ENCODE results near the gene SPG11. TPM values are rescaled to one million over a fixed set of nuclear protein-coding genes. Genes with fewer than 3 reads are reported as not detected.

The SPG11 gene
- total and polyA plus RNA-seq, 2 experiments from 2014 or later: 23.3 to 42.2 TPM

GRCh38 chr15:44656913-44657312 lies 6.5 kb downstream of the SPG11 start:
- H3K27me3 Mint-ChIP-seq (ENCODE audit: insufficient read depth, low read depth, poor library complexity): peaks cover 1% of the 10 kb centered on the region
- DNase-seq (ENCODE audit: low spot score): no peak
- Histone ChIP-seq H3K9me2 (ENCODE audit: insufficient read depth) (no peaks in the 10 kb centered on the region), H3K27me3 (ENCODE audit: insufficient read depth) (no peaks in the 10 kb centered on the region), H3K36me3 (ENCODE audit: insufficient read depth) (peaks cover 2% of the 10 kb centered on the region), H3F3A (replicated peaks; ENCODE audit: low read depth) (no peaks in the 10 kb centered on the region), H3K4me3 (no peak overlapping the region), H3K4me2 (no peak overlapping the region), H3K27ac (ENCODE audit: low read depth) (no peak overlapping the region), H3K4me1 (ENCODE audit: insufficient read depth) (peaks cover 3% of the 10 kb centered on the region; the same call in 1 of the 2 replicates), H2AFZ (no peak overlapping the region), H4K20me1 (replicated peaks; ENCODE audit: insufficient read depth) (no peaks in the 10 kb centered on the region), H3K79me2 (replicated peaks; ENCODE audit: insufficient read depth) (peaks cover 2% of the 10 kb centered on the region; the same call in 1 of the 2 replicates)
- peaks cover 2% of the 10 kb centered on the region; the same call in 2 of the 3 replicates for H3K4me1 Mint-ChIP-seq
- no peak overlapping the region for H3K4me3 Mint-ChIP-seq
- H3K9me3 Mint-ChIP-seq: no peaks in the 10 kb centered on the region
- H3K36me3 Mint-ChIP-seq (ENCODE audit: low read depth): peaks cover 29% of the 10 kb centered on the region
- no peak overlapping the region for H3K27ac Mint-ChIP-seq
- TF ChIP-seq NANOG (IDR thresholded peaks at IDR 0.05; ENCODE audit: borderline replicate concordance) (no peak), CTCF (conservative IDR thresholded peaks at IDR 0.05; ENCODE audit: low read depth in 2 of 2) (no peak), EZH2phosphoT487 (IDR thresholded peaks at IDR 0.05; ENCODE audit: unreplicated experiment) (no peak), CREB1 (CRISPR knock-in tag; IDR thresholded peaks at IDR 0.05; ENCODE audit: low read depth) (no peak), EZH2 (IDR thresholded peaks at IDR 0.05; ENCODE audit: low read depth, unreplicated experiment) (no peak), ZNF331 (CRISPR knock-in tag; IDR thresholded peaks at IDR 0.05; ENCODE audit: low read depth) (no peak), JUNB (IDR thresholded peaks at IDR 0.05; ENCODE audit: unreplicated experiment) (no peak), STAT1 (IDR thresholded peaks at IDR 0.05; ENCODE audit: unreplicated experiment) (no peak), ZNF114 (CRISPR knock-in tag; IDR thresholded peaks at IDR 0.05) (no peak), ETS1 (IDR thresholded peaks at IDR 0.05) (no peak), POLR2AphosphoS5 (IDR thresholded peaks at IDR 0.05; ENCODE audit: low read depth) (no peak)
- TF ChIP-seq, protein P1, sequence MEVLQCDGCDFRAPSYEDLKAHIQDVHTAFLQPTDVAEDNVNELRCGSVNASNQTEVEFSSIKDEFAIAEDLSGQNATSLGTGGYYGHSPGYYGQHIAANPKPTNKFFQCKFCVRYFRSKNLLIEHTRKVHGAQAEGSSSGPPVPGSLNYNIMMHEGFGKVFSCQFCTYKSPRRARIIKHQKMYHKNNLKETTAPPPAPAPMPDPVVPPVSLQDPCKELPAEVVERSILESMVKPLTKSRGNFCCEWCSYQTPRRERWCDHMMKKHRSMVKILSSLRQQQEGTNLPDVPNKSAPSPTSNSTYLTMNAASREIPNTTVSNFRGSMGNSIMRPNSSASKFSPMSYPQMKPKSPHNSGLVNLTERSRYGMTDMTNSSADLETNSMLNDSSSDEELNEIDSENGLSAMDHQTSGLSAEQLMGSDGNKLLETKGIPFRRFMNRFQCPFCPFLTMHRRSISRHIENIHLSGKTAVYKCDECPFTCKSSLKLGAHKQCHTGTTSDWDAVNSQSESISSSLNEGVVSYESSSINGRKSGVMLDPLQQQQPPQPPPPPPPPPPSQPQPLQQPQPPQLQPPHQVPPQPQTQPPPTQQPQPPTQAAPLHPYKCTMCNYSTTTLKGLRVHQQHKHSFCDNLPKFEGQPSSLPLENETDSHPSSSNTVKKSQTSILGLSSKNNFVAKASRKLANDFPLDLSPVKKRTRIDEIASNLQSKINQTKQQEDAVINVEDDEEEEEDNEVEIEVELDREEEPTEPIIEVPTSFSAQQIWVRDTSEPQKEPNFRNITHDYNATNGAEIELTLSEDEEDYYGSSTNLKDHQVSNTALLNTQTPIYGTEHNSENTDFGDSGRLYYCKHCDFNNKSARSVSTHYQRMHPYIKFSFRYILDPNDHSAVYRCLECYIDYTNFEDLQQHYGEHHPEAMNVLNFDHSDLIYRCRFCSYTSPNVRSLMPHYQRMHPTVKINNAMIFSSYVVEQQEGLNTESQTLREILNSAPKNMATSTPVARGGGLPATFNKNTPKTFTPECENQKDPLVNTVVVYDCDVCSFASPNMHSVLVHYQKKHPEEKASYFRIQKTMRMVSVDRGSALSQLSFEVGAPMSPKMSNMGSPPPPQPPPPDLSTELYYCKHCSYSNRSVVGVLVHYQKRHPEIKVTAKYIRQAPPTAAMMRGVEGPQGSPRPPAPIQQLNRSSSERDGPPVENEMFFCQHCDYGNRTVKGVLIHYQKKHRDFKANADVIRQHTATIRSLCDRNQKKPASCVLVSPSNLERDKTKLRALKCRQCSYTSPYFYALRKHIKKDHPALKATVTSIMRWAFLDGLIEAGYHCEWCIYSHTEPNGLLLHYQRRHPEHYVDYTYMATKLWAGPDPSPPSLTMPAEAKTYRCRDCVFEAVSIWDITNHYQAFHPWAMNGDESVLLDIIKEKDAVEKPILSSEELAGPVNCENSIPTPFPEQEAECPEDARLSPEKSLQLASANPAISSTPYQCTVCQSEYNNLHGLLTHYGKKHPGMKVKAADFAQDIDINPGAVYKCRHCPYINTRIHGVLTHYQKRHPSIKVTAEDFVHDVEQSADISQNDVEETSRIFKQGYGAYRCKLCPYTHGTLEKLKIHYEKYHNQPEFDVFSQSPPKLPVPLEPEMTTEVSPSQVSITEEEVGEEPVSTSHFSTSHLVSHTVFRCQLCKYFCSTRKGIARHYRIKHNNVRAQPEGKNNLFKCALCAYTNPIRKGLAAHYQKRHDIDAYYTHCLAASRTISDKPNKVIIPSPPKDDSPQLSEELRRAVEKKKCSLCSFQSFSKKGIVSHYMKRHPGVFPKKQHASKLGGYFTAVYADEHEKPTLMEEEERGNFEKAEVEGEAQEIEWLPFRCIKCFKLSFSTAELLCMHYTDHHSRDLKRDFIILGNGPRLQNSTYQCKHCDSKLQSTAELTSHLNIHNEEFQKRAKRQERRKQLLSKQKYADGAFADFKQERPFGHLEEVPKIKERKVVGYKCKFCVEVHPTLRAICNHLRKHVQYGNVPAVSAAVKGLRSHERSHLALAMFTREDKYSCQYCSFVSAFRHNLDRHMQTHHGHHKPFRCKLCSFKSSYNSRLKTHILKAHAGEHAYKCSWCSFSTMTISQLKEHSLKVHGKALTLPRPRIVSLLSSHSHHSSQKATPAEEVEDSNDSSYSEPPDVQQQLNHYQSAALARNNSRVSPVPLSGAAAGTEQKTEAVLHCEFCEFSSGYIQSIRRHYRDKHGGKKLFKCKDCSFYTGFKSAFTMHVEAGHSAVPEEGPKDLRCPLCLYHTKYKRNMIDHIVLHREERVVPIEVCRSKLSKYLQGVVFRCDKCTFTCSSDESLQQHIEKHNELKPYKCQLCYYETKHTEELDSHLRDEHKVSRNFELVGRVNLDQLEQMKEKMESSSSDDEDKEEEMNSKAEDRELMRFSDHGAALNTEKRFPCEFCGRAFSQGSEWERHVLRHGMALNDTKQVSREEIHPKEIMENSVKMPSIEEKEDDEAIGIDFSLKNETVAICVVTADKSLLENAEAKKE (CRISPR knock-in tag; IDR thresholded peaks at IDR 0.05): no peak
- TF ChIP-seq, protein P2, sequence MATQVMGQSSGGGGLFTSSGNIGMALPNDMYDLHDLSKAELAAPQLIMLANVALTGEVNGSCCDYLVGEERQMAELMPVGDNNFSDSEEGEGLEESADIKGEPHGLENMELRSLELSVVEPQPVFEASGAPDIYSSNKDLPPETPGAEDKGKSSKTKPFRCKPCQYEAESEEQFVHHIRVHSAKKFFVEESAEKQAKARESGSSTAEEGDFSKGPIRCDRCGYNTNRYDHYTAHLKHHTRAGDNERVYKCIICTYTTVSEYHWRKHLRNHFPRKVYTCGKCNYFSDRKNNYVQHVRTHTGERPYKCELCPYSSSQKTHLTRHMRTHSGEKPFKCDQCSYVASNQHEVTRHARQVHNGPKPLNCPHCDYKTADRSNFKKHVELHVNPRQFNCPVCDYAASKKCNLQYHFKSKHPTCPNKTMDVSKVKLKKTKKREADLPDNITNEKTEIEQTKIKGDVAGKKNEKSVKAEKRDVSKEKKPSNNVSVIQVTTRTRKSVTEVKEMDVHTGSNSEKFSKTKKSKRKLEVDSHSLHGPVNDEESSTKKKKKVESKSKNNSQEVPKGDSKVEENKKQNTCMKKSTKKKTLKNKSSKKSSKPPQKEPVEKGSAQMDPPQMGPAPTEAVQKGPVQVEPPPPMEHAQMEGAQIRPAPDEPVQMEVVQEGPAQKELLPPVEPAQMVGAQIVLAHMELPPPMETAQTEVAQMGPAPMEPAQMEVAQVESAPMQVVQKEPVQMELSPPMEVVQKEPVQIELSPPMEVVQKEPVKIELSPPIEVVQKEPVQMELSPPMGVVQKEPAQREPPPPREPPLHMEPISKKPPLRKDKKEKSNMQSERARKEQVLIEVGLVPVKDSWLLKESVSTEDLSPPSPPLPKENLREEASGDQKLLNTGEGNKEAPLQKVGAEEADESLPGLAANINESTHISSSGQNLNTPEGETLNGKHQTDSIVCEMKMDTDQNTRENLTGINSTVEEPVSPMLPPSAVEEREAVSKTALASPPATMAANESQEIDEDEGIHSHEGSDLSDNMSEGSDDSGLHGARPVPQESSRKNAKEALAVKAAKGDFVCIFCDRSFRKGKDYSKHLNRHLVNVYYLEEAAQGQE (IDR thresholded peaks at IDR 0.05; ENCODE audit: unreplicated experiment): no peak
- no peak for ATAC-seq

All from GM23338 (cell line).